Measurements from ENCODE around the gene OR52L1.

DNA sequence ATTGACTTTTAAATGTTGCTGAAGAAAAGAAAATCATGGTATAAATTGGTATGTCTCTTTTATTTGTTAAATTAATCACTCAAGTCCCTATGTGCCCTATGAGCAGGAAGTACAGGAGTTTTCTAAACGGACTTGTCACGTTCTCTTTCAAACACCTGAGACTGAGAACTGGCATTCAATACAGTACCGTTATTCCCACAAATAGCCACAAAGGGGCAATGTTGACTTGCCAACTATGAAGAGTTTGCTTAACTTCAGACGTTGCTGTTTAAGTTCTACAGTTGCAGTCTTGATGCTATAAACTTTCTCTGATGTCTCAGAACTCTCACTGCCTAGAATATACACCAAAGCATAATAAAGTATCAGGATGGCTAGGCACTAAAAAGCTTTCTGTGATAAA lies 36.2 kb upstream of the OR52L1 start:
- TF ChIP-seq POLR2A (IDR thresholded peaks at IDR 0.05; ENCODE audit: low read depth, low read length) (no peak), POLR2AphosphoS5 (IDR thresholded peaks at IDR 0.05; ENCODE audit: low read depth, low read length) (no peak), TAF1 (IDR thresholded peaks at IDR 0.05; ENCODE audit: borderline replicate concordance, low read depth, low read length) (no peak)

Measured in GM12892 (cell line).